Neural progenitor cell (in vitro differentiated cells): ENCODE measurements around the gene LIN28B. TPM values are rescaled to one million over a fixed set of nuclear protein-coding genes. Genes with fewer than 3 reads are reported as not detected.

Experiments used
- DNase-seq: peaks from one replicate; pipeline ENCODE4 v3.0.0-alpha.2; 2016; ENCODE audit warnings: low spot score
- H2AFZ ChIP-seq: fragments of 200-600 bp; sonication (generic); replicated peaks from 2 replicates; pipeline ENCODE4 v1.6.1; 2016; ENCODE audit warnings: antibody characterized with exemption
- H3F3A ChIP-seq: fragments of 200-600 bp; sonication (generic); 2 replicates; pipeline ENCODE4 v1.6.1; 2016; ENCODE audit warnings: antibody characterized with exemption, low read depth
- H3K27ac ChIP-seq: fragments of 200-600 bp; sonication (generic); 2 replicates; pipeline ENCODE4 v1.5.1; 2016; ENCODE audit warnings: mild to moderate bottlenecking
- H3K27me3 ChIP-seq: fragments of 200-600 bp; sonication (generic); 2 replicates; pipeline ENCODE4 v1.6.1; 2016; ENCODE audit warnings: mild to moderate bottlenecking, moderate library complexity
- H3K36me3 ChIP-seq: fragments of 200-600 bp; sonication (generic); 2 replicates; pipeline ENCODE4 v1.5.1; 2016
- H3K4me1 ChIP-seq: fragments of 200-600 bp; sonication (generic); 2 replicates; pipeline ENCODE4 v1.6.1; 2016; ENCODE audit warnings: mixed run types
- H3K4me2 ChIP-seq: fragments of 200-600 bp; sonication (generic); 2 replicates; pipeline ENCODE4 v1.6.1; 2016
- H3K4me3 ChIP-seq: fragments of 200-600 bp; sonication (generic); 2 replicates; pipeline ENCODE4 v1.5.1; 2016
- H3K79me2 ChIP-seq: fragments of 200-600 bp; sonication (generic); 2 replicates; pipeline ENCODE4 v1.6.1; 2016; ENCODE audit warnings: low read depth
- H3K9ac ChIP-seq: fragments of 200-600 bp; sonication (generic); 2 replicates; pipeline ENCODE4 v1.6.1; 2016
- H3K9me3 ChIP-seq: fragments of 200-600 bp; sonication (generic); 2 replicates; pipeline ENCODE4 v1.5.1; 2016; ENCODE audit warnings: low read depth
- H4K20me1 ChIP-seq: fragments of 200-600 bp; sonication (generic); 2 replicates; pipeline ENCODE4 v1.6.1; 2016; ENCODE audit warnings: low read depth
- H3K27ac Mint-ChIP-seq: 3 replicates; pipeline ENCODE4 v1.8.0; 2021; ENCODE audit warnings: mixed read lengths
- H3K27me3 Mint-ChIP-seq: 2 replicates; pipeline ENCODE4 v1.8.0; 2022; ENCODE audit warnings: low read depth, mild to moderate bottlenecking, inconsistent platforms, moderate library complexity, mixed read lengths; ENCODE audit not compliant: insufficient read depth
- H3K36me3 Mint-ChIP-seq: 3 replicates; pipeline ENCODE4 v1.8.0; 2021; ENCODE audit warnings: mixed read lengths
- H3K4me1 Mint-ChIP-seq: 3 replicates; pipeline ENCODE4 v1.8.0; 2021; ENCODE audit warnings: mixed read lengths
- H3K4me3 Mint-ChIP-seq: 3 replicates; pipeline ENCODE4 v1.8.0; 2021; ENCODE audit warnings: mild to moderate bottlenecking, moderate library complexity, mixed read lengths
- H3K9me3 Mint-ChIP-seq: 3 replicates; pipeline ENCODE4 v1.8.0; 2020; ENCODE audit warnings: mixed read lengths
- EZH2 ChIP-seq: fragments of 200-600 bp; sonication (generic); IDR thresholded peaks from 2 replicates; pipeline ENCODE4 v1.6.1; 2017; ENCODE audit warnings: antibody characterized with exemption, mild to moderate bottlenecking, moderate library complexity
- EZH2phosphoT487 ChIP-seq: fragments of 200-600 bp; sonication (generic); IDR thresholded peaks from 2 replicates; pipeline ENCODE4 v1.6.1; 2017; ENCODE audit warnings: antibody characterized with exemption
- total RNA-seq: library from RNA; depleted of rRNA; stranded (reverse); fragments of >200 nt; gene quantifications from 2 replicates; pipeline ENCODE4 v1.2.3, GENCODE V29; 2015; ENCODE audit warnings: low replicate concordance
- TF ChIP-seq, protein P1 (sequence below): fragments of 200-600 bp; sonication (generic); IDR thresholded peaks from 2 replicates; pipeline ENCODE4 v1.5.1; 2017; ENCODE audit warnings: antibody characterized with exemption, mild to moderate bottlenecking

The LIN28B gene, protein sequence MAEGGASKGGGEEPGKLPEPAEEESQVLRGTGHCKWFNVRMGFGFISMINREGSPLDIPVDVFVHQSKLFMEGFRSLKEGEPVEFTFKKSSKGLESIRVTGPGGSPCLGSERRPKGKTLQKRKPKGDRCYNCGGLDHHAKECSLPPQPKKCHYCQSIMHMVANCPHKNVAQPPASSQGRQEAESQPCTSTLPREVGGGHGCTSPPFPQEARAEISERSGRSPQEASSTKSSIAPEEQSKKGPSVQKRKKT
- total RNA-seq = 105 and 165 TPM in 2 replicates

DNA sequence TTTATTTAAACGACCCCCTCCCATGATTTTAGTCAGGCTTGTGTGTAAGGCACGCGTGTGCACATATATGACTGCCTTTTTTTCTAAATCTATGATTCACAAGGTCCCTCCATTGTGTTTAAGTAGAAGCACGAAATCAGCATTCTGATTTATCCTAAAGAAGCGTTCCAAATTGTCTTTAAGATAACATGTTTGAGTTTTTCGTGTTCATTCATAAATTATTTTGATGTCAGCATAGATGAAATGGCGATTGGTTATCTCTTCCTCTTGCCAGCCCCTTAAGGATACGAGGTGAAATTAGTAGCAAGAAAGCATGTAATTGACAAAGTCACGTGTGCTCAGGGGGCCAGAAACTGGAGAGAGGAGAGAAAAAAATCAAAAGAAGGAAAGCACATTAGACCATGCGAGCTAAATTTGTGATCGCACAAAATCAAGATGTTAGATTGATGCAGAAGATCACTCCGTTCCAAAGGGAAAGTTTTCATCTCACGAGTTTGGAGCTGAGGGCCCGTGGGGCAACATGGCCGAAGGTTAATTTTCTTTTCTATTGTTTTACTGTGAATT is at the start of gene LIN28B:
Gene LIN28B, plus strand, starts transcription at position 377 of the 564 bp plus-strand sequence. Its CDS starts 144 bp downstream, at position 521.
- Histone ChIP-seq H3K36me3 (peaks cover 8% of the 10 kb centered on the region), H3K27me3 (no peaks in the 10 kb centered on the region), H3K9me3 (no peaks in the 10 kb centered on the region), H2AFZ (no peak within 1 kb of the TSS), H3K4me3 (peak within 1 kb of the TSS; percentile 65), H3F3A (peaks cover 71% of the 10 kb centered on the region), H3K27ac (peak within 1 kb of the TSS; percentile 97), H3K4me2 (peak within 1 kb of the TSS; percentile 82), H3K4me1 (peaks cover 50% of the 10 kb centered on the region), H3K79me2 (peaks cover 71% of the 10 kb centered on the region), H3K9ac (peak within 1 kb of the TSS; percentile 58), H4K20me1 (no peaks in the 10 kb centered on the region)
- H3K9me3 Mint-ChIP-seq = peaks cover under 1% of the 10 kb centered on the region
- peak; percentile 59 for DNase-seq
- H3K4me3 Mint-ChIP-seq = peak within 1 kb of the TSS; percentile 98
- H3K27me3 Mint-ChIP-seq = no peaks in the 10 kb centered on the region
- peaks cover 3% of the 10 kb centered on the region for H3K36me3 Mint-ChIP-seq
- TF ChIP-seq EZH2 (no peak), EZH2phosphoT487 (no peak)
- TF ChIP-seq, protein P1, sequence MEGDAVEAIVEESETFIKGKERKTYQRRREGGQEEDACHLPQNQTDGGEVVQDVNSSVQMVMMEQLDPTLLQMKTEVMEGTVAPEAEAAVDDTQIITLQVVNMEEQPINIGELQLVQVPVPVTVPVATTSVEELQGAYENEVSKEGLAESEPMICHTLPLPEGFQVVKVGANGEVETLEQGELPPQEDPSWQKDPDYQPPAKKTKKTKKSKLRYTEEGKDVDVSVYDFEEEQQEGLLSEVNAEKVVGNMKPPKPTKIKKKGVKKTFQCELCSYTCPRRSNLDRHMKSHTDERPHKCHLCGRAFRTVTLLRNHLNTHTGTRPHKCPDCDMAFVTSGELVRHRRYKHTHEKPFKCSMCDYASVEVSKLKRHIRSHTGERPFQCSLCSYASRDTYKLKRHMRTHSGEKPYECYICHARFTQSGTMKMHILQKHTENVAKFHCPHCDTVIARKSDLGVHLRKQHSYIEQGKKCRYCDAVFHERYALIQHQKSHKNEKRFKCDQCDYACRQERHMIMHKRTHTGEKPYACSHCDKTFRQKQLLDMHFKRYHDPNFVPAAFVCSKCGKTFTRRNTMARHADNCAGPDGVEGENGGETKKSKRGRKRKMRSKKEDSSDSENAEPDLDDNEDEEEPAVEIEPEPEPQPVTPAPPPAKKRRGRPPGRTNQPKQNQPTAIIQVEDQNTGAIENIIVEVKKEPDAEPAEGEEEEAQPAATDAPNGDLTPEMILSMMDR = no peak
- H3K4me1 Mint-ChIP-seq = peaks cover 24% of the 10 kb centered on the region
- H3K27ac Mint-ChIP-seq = peak within 1 kb of the TSS; percentile 97

DNA sequence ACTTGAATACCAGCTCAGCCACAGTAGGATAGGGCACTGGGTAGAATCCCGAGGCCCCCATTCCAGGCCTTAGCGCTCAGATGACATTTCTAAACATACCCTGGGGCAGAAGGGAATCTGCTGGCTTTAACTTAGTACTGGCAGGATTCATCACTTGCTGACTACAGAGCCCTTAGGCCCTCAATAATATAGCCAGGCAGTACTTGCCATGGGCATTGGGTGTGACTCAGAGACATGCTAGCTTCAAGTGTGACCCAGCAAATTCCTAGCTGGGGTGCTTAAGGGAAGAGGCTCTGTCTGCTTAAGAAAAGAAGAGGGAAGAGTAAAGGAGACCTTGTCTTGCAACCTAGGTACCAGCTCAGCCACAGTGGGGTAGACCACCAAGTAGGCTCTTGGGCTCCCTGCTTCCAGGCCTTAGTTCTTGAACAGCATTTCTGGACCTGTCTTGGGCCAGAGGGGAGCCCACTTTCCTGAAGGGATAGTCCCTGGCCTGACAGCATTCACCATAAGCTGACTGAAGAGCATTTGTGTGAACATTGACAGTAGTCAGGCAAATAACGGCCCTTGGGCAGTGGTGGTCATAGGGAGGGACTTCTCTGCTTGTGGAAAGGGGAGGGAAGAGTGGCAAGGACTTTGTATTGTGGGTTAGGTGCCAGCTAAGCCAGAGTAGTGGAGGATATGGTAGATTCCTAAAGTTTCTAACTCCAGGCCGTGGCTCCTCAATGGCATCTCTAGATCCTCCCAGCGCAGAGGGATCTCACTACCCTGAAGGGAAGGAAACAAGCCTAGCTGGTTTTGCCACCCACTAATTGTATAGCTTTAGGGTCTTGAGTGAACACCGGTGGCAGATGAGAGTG is 48.6 kb upstream of the LIN28B start:
- no peaks in the 10 kb centered on the region for H3K27me3 ChIP-seq
- no peak overlapping the region for H2AFZ ChIP-seq
- no peaks in the 10 kb centered on the region for H3K4me1 Mint-ChIP-seq
- H3K9me3 Mint-ChIP-seq = peaks cover 6% of the 10 kb centered on the region
- no peaks in the 10 kb centered on the region for H3K9me3 ChIP-seq
- DNase-seq = no peak
- H3K9ac ChIP-seq = no peak overlapping the region
- H3K27ac ChIP-seq = no peak overlapping the region
- no peak overlapping the region for H3K4me3 ChIP-seq
- H3K79me2 ChIP-seq = no peaks in the 10 kb centered on the region
- no peak overlapping the region for H3K27ac Mint-ChIP-seq
- no peaks in the 10 kb centered on the region for H3K27me3 Mint-ChIP-seq
- no peaks in the 10 kb centered on the region for H3K4me1 ChIP-seq
- H3K36me3 ChIP-seq = no peaks in the 10 kb centered on the region
- no peaks in the 10 kb centered on the region for H3F3A ChIP-seq
- TF ChIP-seq, protein P1 = no peak
- TF ChIP-seq EZH2phosphoT487 = no peak
- no peak for TF ChIP-seq EZH2
- no peaks in the 10 kb centered on the region for H3K36me3 Mint-ChIP-seq
- H3K4me3 Mint-ChIP-seq = no peak overlapping the region
- H3K4me2 ChIP-seq = no peak overlapping the region
- H4K20me1 ChIP-seq = no peaks in the 10 kb centered on the region

DNA sequence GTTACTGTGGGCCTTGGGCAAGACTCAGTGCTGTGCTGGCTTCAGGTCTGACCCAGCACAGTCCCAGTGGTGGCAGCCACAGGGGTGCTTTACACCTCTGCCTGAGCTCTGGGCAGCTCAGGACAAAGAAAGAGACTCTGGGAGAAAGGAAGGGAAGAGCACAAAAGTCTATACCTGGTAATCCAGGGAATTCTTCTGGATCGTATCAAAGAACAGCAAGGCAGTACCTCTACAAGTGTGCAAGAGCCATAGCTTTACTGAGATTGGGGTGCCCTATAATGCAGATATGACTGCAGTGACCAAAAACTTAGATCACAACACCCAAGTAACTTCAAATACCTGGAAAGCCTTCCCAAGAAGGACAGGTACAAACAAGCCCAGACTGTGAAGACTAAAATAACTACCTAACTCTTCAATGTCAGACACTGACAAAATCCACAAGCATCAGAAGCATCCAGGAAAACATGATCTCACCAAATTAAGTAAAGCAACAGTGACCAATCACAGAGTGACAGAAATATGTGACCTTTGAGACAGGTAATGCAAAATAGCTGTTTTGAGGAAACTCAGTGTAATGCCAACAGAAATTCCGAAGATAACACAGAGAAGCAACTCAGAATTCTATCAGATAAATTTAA is 47.9 kb upstream of the LIN28B start:
- no peak overlapping the region for H3K27ac ChIP-seq
- H4K20me1 ChIP-seq = no peaks in the 10 kb centered on the region
- no peaks in the 10 kb centered on the region for H3K36me3 Mint-ChIP-seq
- no peak overlapping the region for H3K9ac ChIP-seq
- no peak overlapping the region for H3K4me3 Mint-ChIP-seq
- no peak for DNase-seq
- no peaks in the 10 kb centered on the region for H3K9me3 ChIP-seq
- H3K9me3 Mint-ChIP-seq = peaks cover 5% of the 10 kb centered on the region
- no peak overlapping the region for H3K4me2 ChIP-seq
- H3K27me3 Mint-ChIP-seq = no peaks in the 10 kb centered on the region
- no peak for TF ChIP-seq EZH2phosphoT487
- no peak for TF ChIP-seq EZH2
- TF ChIP-seq, protein P1 = no peak
- no peaks in the 10 kb centered on the region for H3K4me1 Mint-ChIP-seq
- no peak overlapping the region for H3K4me3 ChIP-seq
- no peaks in the 10 kb centered on the region for H3F3A ChIP-seq
- no peaks in the 10 kb centered on the region for H3K4me1 ChIP-seq
- H3K79me2 ChIP-seq = no peaks in the 10 kb centered on the region
- no peaks in the 10 kb centered on the region for H3K36me3 ChIP-seq
- no peaks in the 10 kb centered on the region for H3K27me3 ChIP-seq
- H3K27ac Mint-ChIP-seq = no peak overlapping the region
- no peak overlapping the region for H2AFZ ChIP-seq
